Activated gamma-delta T cell (primary cell): ENCODE results near the gene GOLGA6C.
"Not testable (repeated sequence)": the region's sequence is repeated elsewhere in the genome, so short reads cannot be mapped to it uniquely, and the experiment has no call there.

Experiments used
- DNase-seq: peaks from one replicate; lab custom pipeline; 2025; lab: John Stamatoyannopoulos, UW
- total RNA-seq, 2 donors: gene quantifications; one replicate each; lab custom pipeline; 2026; lab: John Stamatoyannopoulos, UW

Gene GOLGA6C, protein sequence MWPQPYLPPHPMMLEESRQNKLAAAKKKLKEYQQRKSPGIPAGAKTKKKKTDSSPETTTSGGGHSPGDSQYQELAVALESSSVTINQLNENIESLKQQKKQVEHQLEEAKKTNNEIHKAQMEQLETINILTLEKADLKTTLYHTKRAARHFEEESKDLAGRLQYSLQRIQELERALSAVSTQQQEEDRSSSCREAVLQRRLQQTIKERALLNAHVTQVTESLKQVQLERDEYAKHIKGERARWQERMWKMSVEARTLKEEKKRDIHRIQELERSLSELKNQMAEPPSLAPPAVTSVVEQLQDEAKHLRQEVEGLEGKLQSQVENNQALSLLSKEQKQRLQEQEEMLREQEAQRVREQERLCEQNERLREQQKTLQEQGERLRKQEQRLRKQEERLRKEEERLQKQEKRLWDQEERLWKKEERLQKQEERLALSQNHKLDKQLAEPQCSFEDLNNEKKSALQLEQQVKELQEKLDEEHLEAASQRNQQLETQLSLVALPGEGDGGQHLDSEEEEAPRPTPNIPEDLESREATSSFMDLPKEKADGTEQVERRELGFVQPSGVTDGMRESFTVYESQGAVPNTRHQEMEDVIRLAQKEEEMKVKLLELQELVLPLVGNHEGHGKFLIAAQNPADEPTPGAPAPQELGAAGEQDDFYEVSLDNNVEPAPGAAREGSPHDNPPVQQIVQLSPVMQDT
- 0.13 to 0.15 reads per million in 2 donors for total RNA-seq

DNA sequence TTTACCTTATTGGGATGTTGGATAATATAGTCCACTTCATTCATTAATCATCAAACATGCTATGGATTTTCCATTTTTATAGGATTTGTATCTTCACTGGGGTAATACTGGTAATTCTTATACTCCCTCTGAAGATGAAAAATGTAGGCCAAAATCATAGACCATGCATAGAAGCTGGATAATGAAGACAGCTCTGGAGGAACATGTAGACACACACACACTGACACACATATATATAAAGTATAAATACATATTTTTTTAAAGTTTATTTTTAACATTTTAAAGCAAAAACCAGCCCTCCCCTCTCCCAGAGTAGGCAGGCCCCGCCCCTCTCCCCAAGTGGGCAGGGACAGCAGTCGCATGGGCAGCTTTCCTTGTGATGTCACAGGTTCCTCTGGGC is at the start of gene GOLGA6C:
TSS of gene GOLGA6C (plus strand) at position 301 of the 400 bp plus-strand sequence. CDS start 265 bp downstream, outside the sequence.
- not testable (repeated sequence) for DNase-seq

DNA sequence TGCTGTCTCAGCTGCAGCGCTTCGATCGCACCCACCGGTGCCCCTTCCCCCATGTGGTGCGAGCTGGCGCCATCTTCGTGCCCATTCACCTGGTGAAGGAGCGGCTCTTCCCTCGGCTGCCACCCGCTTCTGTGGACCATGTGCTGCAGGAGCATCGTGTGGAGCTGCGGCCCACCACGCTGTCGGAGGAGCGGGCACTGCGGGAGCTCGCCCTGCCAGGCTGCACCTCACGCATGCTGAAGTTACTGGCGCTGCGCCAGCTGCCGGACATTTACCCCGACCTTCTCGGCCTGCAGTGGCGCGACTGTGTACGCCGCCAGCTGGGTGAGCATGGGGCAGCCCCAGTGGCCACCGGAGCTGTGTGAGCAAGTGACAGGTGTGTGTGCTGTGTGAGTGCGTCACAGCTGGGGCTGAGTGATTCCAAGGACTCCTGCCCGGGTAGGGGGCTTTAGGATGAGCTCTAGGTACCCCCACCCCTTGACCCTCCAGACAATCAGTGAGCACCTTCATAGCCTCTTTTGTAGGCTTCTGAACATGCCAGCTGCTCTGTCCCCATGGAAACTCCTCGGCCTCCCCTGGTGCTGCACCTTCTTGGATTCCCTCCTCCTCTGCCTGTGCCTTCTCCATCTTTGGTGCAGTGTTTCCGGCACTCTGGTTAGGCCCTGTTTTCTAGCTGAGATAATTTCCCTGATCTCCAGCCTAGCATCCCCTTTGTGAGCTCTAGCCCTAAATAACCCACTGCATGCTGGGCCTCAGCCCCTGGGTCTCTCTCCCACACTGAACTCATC is 49.4 kb upstream of the GOLGA6C start:
- no peak for DNase-seq

DNA sequence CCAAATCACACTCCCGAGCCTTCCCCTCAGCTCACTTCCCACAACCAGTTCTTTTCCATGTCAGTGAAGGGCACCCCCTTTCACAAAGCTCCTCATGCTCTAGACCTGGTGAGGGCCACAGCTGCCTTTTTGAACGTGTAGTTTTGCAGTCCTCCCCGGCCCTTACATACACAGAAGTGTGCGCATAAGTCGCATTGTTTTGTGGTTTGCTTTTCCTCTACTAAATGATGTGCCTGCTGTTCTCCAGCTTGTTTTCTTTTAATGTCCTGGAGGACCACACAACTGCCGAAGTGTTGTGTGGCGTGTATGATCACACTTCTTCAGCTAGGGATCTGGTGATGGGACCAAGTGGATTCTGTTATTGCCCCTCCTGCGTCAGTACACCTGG is 48.9 kb upstream of the GOLGA6C start:
- DNase-seq: no peak

DNA sequence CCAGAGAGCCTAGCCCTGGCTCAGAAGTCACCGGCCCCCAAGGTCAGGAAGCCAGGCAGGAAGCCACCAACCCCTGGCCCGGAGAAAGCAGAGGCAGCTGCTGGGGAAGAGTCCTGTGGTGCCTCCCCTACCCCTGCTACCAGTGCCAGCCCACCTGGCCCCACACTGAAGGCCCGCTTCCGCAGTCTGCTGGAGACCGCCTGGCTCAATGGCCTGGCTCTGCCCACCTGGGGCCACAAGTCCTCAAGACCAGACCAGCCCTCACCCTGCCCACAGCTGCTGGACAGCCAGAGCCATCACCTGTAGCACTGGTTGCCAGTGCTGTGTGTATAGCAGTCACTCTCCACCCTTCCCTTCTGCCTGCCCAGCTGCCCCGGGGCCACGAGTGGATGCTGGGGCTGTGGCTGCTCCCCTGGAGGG is 47.3 kb upstream of the GOLGA6C start:
- DNase-seq: no peak

DNA sequence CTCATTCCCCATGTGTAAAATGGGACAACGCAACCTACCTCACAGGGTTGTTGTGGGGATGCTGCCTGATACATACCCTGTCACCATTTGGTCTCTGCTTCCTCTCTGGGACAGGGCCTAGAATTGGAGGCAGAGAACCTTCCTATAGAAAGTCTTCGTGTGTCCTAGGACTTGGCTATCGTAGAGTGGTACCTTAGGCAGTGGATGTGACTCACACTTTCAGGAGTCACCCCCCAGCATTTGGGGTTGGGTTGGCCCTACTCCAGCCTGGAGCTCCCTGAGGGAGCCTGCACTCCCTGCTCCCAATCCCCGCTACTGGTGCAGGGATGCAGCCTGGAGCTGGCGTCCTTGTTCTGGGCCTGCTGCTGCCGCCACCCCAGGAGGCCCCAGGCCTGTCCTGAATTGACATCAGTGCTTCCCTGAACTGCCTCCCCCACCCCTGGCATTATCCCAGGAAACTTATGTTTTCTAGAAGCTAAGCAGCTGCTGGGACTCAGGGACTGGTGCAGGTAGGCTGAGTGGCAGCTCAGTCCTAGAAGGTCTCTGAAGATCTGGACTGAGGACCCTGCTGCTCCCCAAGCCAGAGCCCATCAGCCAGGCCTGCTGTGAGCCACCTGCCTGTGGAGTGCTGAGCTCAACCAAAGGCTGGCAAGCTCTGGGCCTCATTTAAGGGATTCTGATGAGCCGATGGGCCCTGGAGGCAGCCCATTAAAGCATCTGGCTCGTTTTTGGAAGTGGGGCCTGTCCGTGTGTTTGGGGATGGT is 46.5 kb upstream of the GOLGA6C start:
- no peak for DNase-seq

DNA sequence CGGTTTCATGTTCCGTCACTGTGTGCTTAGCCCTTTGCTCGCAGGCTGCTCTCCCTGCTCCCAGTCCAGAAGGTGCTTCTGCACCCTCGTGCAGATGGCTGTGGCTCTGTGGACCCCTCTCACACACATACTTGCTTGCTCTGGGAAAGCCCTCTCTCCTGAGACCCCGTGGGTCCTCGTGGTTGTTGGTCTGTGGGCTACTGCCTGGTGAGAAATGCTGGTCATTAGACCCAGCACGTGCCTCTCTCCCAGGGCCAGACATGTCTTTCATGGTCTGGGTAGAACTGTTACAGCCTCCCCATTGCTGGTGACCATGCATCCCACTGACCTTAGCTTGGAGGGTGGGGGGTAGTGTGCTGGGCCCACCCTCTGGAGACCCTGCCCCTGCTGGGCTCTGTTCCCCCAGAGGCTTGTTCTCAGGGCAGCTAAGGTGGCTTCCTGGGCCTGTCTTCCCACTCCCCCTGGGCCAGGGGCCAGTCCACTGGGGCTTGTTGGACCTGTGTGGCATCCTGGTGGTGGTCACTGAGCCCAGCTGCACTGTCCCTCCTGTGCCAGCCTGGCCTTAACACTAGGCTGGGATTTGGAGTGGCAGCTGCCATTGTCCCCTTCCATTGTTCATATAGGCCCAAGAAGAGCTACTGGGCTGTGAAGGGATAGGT is 45.8 kb upstream of the GOLGA6C start:
- DNase-seq: no peak

DNA sequence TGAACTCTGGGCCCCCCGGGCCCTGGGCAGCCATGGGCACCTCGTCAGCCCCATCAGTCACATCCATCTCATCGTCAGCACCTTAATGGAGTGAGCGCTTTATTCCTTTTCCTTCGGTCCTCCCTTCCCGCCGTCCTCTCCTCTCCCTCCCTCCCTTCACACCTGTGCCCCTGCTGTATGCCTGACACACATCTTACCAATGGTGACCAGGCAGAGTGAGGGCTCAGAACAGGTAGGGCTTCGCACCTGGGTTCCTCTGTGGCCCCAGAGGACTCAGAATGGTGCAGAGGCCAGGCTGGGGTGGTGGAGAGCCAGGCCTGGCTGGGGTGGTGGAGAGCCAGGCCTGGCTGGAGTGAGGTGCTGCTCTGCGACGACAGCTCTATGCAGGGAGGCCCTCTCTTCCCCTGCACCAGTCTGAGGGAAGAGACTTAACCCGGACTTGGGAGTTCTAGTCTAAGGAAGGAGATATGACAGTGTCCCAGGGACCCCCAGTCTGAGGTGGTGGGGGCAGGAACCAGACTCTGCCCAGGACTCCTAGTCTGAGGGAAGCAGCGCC is 44.8 kb upstream of the GOLGA6C start:
- DNase-seq: no peak

DNA sequence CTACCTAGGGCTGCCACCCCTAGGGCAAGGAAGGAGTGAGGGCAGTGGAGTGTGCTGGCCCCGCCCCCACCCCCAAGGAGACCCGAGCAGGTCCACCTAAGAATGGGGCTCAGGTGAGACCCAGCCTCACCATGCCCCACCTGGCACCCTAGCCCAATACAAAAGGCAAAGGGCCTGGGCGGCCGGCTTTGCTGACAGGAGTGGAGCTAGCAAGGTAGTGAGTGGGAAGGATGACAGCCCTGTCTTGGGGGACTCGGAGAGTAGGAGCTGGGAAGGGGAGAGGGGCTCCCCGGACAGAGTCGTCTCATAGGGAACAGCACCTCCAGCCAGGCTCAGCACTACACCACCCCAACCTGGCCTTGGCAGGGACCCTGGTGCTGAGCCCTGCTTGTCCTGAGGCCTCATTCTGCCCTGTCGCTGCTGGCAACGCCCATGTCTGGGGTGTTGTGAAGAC is 44.3 kb upstream of the GOLGA6C start:
- no peak for DNase-seq

DNA sequence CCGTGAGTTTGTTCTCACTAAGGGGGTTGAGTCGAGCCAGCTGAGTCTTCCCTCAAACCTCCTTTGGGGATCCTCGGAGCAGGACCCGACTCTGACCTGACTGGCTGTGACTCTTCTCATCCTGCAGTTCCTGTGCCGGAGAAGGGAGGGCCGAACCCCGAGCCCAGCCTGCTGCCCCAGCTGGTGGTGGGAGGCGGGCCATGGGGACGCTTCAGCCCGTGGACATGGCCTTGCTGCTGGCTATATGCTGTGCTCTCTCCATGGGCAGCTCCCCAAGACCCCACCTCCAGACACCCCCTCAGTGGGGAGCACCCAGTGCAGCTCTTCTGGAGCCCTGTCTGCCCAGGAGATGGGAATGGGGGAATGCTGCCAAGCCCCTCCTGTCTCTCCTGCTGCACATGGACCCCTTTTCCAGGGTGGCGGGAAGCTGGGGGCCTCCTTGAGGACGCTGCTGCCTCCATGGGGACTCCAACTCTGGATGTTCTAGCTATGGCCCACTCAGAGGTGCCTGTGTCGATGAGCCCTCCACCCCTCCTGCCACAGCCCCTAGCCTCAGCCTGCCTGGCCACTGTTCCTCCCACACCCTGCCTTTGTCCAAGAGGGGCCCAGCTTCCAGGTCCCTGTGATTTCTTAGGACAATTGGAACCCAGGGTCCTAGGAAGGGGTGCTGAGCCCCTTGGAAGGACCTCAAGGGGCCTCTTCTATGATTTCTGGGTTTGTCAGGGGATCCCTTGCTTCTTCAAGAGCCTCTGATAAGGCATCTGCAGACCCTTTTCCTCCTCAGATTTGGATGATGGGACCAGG is 43.6 kb upstream of the GOLGA6C start:
- no peak for DNase-seq

DNA sequence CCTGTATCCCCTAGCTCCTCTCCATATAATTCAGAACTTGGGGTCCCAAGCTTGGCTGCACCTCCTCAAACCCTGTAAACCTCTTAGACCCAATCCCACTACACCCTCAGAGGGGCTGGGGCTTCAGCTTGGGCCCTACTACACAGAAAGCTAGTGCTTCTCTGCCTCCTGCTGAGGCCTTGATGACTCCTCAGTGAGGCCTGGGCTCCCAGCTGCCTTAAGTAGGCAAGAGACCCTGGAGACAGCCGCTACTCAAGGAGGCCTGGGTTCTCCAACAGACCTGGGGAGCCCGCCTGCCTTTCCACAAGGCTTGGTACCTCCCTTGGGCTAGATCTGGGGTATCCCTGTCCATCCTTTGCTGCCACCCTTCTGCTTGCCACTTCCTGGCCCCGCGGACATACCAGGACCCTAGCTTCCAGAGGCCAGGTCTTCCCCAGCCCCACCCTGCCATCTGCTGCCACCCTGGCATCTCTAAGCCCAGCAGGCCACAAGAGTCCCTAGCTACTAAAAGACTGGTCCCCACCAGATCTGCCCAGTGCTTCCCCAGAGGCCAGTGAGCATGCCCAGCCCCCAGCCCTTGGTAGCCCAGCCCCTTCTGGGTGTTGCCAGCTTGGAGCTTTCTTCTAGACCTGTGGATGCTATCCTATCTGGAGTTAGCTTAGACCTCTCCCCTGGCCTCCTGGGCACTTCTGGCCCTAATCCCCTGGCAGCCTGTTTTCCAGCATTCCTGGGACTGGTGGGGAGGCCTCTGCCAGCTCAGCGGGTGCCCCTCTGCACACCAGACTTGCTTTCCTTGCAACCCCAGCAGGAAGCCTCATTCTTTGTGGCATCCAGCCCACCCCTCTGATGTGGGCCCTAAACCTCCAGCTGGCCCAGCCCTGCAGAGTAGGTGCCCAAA is 42.8 kb upstream of the GOLGA6C start:
- no peak for DNase-seq

DNA sequence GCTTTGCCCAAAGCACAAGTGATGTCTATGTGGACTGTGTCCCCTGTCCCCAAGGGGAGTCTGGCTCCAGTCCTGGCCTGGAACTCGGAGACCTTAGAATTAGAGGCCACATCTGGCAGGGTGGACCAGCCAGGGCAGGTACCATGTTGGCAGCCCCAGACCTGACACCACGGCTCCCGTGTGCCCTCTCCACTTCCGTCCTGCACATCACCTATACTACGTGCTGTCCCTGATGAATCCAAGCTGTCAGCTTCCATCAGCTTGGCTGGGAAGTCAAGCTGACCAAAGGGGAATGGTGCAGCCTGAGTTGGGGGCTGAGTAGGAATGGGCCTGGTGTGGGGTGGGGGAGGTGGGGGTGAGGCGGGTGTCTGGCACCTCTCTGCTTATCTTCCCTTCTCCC is 41.1 kb upstream of the GOLGA6C start:
- no peak for DNase-seq

DNA sequence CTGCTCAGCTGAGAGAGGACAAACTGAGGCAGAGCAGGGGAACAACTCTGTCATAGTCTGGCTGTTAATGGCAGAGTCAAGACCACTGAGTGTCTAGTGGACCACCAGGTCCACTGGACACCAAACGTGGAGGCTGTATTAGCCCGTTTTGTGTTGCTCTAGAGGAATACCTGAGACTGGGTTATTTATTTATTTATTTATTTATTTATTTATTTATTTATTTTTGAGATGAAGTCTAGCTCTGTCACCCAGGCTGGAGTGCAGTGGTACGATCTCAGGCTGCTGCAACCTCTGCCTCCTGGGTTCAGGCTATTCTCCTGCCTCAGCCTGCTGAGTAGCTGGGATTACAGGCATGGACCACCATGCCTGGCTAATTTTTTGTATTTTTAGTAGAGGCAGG is 40.6 kb upstream of the GOLGA6C start:
- not testable (repeated sequence) for DNase-seq

DNA sequence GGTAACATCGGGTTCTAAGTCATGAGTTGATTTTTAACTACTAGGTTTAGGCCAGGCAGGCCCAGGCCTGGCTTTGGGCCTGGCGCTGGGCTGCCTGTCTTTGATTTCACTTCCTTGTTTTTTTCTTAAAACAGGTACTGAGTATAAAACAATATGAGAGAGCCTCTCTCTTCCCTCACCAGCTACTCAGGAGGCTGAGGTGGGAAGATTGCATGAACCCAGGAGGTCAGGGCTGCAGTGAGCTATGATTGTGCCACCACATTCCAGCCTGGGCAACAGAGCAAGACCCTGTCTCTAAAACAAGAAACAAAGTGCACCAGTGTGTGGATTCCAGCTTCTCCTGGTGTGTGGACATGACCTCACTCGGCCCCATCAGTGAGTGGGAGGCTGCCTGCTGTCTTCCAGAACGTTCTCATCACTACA is 38.6 kb upstream of the GOLGA6C start:
- not testable (repeated sequence) for DNase-seq

DNA sequence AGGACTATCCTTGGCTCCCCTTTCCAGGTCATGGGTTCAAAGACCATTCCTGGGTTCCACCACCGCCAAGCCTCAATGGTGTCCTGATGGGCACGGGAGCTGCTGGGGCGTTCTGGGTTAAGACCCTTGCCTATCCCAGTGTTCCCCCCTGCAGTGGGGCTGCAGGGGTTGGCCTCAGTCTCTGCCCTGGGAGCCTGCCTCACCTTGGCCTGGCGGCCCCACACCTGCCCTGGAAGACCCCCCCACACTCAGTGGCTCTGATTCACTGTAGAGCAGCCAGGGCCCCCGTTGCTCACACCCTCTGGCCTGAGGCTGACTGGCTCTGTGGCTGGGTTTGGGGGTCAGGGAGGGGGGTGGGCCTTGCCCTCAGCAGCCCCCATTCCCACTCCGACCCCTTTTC is 34.4 kb upstream of the GOLGA6C start:
- DNase-seq: no peak

DNA sequence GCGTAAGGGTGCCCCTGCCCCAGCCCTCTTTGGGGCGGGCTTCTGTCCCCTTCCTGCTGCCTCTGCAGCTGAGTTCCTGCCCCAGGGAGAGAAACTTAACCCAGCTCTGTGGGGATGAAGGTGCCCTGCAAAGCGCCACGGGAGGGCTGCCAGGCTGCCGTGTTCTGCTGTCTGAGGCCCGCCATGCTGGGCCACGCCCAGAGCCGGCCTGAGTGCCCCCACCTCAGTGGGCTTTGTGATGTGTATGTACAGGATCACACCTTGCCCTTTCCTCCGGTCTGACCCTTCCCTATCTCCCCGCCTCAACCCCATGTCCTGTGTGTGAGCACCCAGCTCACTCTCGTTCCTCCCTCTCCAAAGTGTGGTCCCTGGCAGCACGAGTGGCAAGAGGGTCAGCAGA is 33.9 kb upstream of the GOLGA6C start:
- DNase-seq: no peak

DNA sequence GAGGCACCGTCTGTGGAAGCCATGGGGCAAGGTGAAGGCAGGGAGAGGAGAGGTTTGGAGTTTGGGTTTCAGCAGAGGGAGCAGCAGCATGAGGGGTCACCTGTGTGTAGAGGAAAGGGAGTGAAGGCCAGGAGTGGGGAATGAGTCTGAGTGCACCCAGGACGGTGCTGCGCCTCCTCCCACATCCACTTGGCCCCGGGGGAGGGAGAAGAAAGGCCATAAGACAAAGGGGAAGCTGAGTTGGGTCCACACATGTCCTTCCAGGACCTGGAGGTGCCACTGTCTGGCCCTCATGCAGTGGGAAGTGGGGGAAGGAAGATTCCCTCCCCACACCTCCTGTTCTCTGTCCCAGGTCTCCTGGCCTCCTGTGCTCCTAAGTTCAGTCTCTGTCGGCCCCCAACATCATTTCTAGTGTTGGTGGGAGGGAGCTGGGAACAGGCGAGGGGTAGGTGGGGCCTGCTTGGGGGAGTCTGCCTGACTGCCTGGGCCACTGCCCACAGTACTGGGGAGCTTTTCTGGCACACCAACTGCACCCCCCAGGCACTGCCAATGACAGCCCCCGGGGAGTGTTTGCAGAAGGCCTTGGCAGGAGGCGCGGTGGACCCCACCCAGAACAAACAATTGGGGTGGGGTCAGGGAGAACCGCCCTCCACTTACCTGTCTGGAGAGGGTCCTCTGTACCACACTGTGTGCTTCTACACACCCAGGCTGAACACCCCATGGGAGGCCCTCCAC is 32.9 kb upstream of the GOLGA6C start:
- DNase-seq: not testable (repeated sequence)

DNA sequence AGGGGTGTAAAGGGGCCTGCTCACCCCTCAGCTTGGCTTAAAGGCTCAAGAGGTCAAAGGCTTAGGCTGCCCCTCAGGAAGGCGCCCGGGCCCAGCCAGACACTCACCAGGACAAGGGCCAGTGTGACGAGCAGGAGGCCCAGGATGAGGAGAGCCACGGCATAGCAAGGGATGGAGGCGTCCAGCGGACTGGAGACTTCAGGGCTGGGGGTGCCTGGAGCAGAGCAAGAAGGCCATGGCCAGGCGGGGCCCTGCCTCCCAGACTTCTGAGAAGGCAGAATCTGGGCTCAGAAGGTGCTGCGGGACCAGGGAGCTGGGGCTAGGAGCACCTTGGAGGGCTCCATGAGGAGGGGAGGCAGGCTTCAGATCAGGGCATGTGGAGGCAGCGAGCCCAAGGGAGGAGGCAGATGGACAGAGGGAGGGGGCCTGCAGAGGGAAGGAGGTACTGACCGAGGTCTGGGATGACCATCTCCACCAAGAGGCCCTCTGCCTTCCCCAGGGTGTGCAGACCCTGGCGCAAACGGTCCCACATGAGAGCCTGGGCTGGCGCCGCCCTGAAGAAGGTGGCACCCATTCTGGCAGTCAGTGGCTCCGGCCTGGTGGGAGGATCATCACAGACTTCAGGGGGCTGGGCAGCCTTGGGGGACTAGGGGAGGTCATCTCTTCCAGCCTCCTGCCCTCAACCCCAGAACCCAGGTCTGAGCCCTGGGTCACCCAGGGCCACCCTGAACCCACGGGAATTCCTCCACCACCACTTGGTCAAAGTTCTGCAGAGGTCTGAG is 32.0 kb upstream of the GOLGA6C start:
- DNase-seq: no peak
